Mammary epithelial cell (primary cell): ENCODE measurements around the gene PLCXD3.

ENCODE experiments used
- CTCF ChIP-seq, 2 donors: IDR thresholded peaks in 1 of 2; conservative IDR thresholded peaks in 1 of 2; 2 replicates each; pipeline ENCODE4 v1.5.1; 2011 to 2012; ENCODE audit warnings: inconsistent platforms in 2 of 2, low read length in 2 of 2, mild to moderate bottlenecking in 2 of 2, control low read depth in 1 of 2, low read depth in 1 of 2; ENCODE audit not compliant: insufficient read depth in 1 of 2; ENCODE audit errors: extremely low read depth in 1 of 2
- EZH2 ChIP-seq: IDR thresholded peaks from 2 replicates; pipeline ENCODE4 v1.6.1; 2012; ENCODE audit warnings: low read length, inconsistent platforms, borderline replicate concordance

- TF ChIP-seq CTCF (conservative IDR thresholded peaks at IDR 0.05 in 1 of 2, IDR thresholded peaks at IDR 0.05 in 1 of 2; ENCODE audit: extremely low read depth in 1 of 2, insufficient read depth in 1 of 2, low read depth in 1 of 2, low read length in 2 of 2): no peak
- no peak for TF ChIP-seq EZH2
Measured at GRCh38 chr5:41432481-41433253, 77.7 kb downstream of the PLCXD3 start.
